HEK293T (cell line): ENCODE results near the gene LARP4B.

ENCODE experiments used
- ARNT ChIP-seq: fragments of 450-650 bp; IDR thresholded peaks from 2 replicates; pipeline ENCODE4 v1.6.1; 2017; ENCODE audit warnings: mild to moderate bottlenecking
- BHLHE40 ChIP-seq: fragments of 450-650 bp; IDR thresholded peaks from 2 replicates; pipeline ENCODE4 v1.6.1; 2016; ENCODE audit warnings: mild to moderate bottlenecking, moderate library complexity, borderline replicate concordance
- CTBP1 ChIP-seq: fragments of 450-650 bp; IDR thresholded peaks from 2 replicates; pipeline ENCODE4 v1.6.1; 2016; ENCODE audit warnings: borderline replicate concordance
- FOXA1 ChIP-seq: fragments of 450-650 bp; IDR thresholded peaks from 2 replicates; pipeline ENCODE4 v1.6.1; 2016; ENCODE audit warnings: mild to moderate bottlenecking
- FOXK2 ChIP-seq: fragments of 450-650 bp; IDR thresholded peaks from 2 replicates; pipeline ENCODE4 v1.6.1; 2016; ENCODE audit warnings: mild to moderate bottlenecking
- FOXM1 ChIP-seq: fragments of 450-650 bp; IDR thresholded peaks from 2 replicates; pipeline ENCODE4 v1.6.1; 2017; ENCODE audit warnings: mild to moderate bottlenecking, borderline replicate concordance
- HDGF ChIP-seq: fragments of 450-650 bp; IDR thresholded peaks from 2 replicates; pipeline ENCODE4 v1.6.1; 2017; ENCODE audit warnings: antibody characterized with exemption, borderline replicate concordance
- L3MBTL2 ChIP-seq: fragments of 450-650 bp; conservative IDR thresholded peaks from 2 replicates; pipeline ENCODE4 v1.6.1; 2016; ENCODE audit warnings: mild to moderate bottlenecking
- SUZ12 ChIP-seq: fragments of 450-650 bp; IDR thresholded peaks from 2 replicates; pipeline ENCODE4 v1.6.1; 2016; ENCODE audit warnings: mild to moderate bottlenecking
- ZNF384 ChIP-seq: fragments of 450-650 bp; IDR thresholded peaks from 2 replicates; pipeline ENCODE4 v1.6.1; 2016

DNA sequence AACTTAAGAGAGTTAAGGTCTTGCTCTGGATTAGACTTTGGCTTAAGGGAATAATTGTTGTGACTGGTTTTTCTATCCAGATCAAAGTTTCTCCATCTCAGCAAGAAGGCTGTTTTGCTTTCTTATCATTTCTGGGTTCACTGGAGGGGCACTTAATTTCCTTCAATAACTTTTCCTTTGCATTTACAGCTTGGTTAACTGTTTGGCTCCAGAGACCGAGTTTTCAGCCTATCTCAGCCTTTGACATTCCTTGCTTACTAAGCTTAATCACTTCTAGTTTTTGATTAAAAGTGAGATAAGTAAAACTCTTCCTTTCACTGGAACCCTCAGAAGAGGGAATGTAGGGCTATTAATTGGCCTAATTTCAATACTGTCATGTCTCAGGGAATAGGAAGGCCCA lies 76.4 kb downstream of the LARP4B start:
- TF ChIP-seq BHLHE40 = no peak
- TF ChIP-seq FOXA1 = no peak
- no peak for TF ChIP-seq CTBP1
- TF ChIP-seq ZNF384 = no peak
- no peak for TF ChIP-seq ARNT
- TF ChIP-seq FOXK2 = no peak
- no peak for TF ChIP-seq SUZ12
- TF ChIP-seq FOXM1 = no peak
- TF ChIP-seq L3MBTL2 = no peak
- no peak for TF ChIP-seq HDGF
